Measurements from ENCODE around the gene MAP6D1. TPM values are rescaled to one million over a fixed set of nuclear protein-coding genes. Genes with fewer than 3 reads are reported as not detected.

The MAP6D1 gene
- total RNA-seq, 2 experiments from 2014 or later: 0.88 to 1.1 TPM

GRCh38 chr3:183812761-183813445 is 12.5 kb downstream of the MAP6D1 start:
- TF ChIP-seq CTCF (conservative IDR thresholded peaks at IDR 0.05; ENCODE audit: low read length) (no peak), EZH2phosphoT487 (IDR thresholded peaks at IDR 0.05; ENCODE audit: borderline replicate concordance, low read depth, low read length) (no peak)
- no peaks in the 10 kb centered on the region for H3K9me2 ChIP-seq (ENCODE audit: insufficient read depth, low read length)
- DNase-seq (ENCODE audit: low spot score): no peak
- peaks cover 49% of the 10 kb centered on the region for H3K36me3 ChIP-seq (ENCODE audit: insufficient read depth, low read length)
- no peaks in the 10 kb centered on the region for H3K9me3 ChIP-seq (ENCODE audit: low read length)
- H3K27ac ChIP-seq (ENCODE audit: low read depth, low read length, poor library complexity, severe bottlenecking): no peak overlapping the region
- H3K79me2 ChIP-seq (ENCODE audit: insufficient read depth, low read depth, low read length): no peaks in the 10 kb centered on the region
- no TSS peak for BruUV-seq (replicated peaks)
- intact Hi-C loops (cut with micrococcal nuclease; ENCODE audit: unreplicated experiment): no loop called here
- no peak overlapping the region for H2AFZ ChIP-seq (ENCODE audit: low read length)
- CTCF ChIA-PET (ENCODE audit: unreplicated experiment): no interaction called here
- no peak overlapping the region for H3K4me3 ChIP-seq (ENCODE audit: low read depth, low read length, poor library complexity, severe bottlenecking)
- H4K20me1 ChIP-seq (ENCODE audit: insufficient read depth, low read length): no peaks in the 10 kb centered on the region
- POLR2A ChIA-PET: interaction anchor here (0.6 to 1.1 kb wide), 4 partner anchors 24 to 303 kb away, joined by 3 read pairs; no protein-coding TSS in a partner anchor
- H3K4me2 ChIP-seq (ENCODE audit: low read length): no peak overlapping the region
- peaks cover 24% of the 10 kb centered on the region for H3K4me1 ChIP-seq (ENCODE audit: insufficient read depth, low read length, poor library complexity, severe bottlenecking)

- POLR2A ChIA-PET: no interaction called here
- H3K4me3 ChIP-seq (ENCODE audit: low read depth, low read length, poor library complexity, severe bottlenecking): no peak overlapping the region
- H2AFZ ChIP-seq (ENCODE audit: low read length): no peak overlapping the region
- intact Hi-C loops (cut with micrococcal nuclease; ENCODE audit: unreplicated experiment): no loop called here
- BruUV-seq (replicated peaks): no TSS peak
- no peak for TF ChIP-seq EZH2phosphoT487 (IDR thresholded peaks at IDR 0.05; ENCODE audit: borderline replicate concordance, low read depth, low read length)
- no peak for TF ChIP-seq CTCF (conservative IDR thresholded peaks at IDR 0.05; ENCODE audit: low read length)
- no peaks in the 10 kb centered on the region for H3K9me2 ChIP-seq (ENCODE audit: insufficient read depth, low read length)
- H3K9me3 ChIP-seq (ENCODE audit: low read length): no peaks in the 10 kb centered on the region
- no peaks in the 10 kb centered on the region for H3K79me2 ChIP-seq (ENCODE audit: insufficient read depth, low read depth, low read length)
- no peak overlapping the region for H3K4me2 ChIP-seq (ENCODE audit: low read length)
- peaks cover 24% of the 10 kb centered on the region for H3K4me1 ChIP-seq (ENCODE audit: insufficient read depth, low read length, poor library complexity, severe bottlenecking)
- CTCF ChIA-PET (ENCODE audit: unreplicated experiment): no interaction called here
- DNase-seq (ENCODE audit: low spot score): no peak
- H3K36me3 ChIP-seq (ENCODE audit: insufficient read depth, low read length): peaks cover 61% of the 10 kb centered on the region
- no peaks in the 10 kb centered on the region for H4K20me1 ChIP-seq (ENCODE audit: insufficient read depth, low read length)
- H3K27ac ChIP-seq (ENCODE audit: low read depth, low read length, poor library complexity, severe bottlenecking): no peak overlapping the region
Observed at GRCh38 chr3:183811638-183812037, 13.7 kb downstream of the MAP6D1 start.
